Suprapubic skin (tissue), 3 donors: Measurements from ENCODE around the gene KRT85.

ENCODE experiments used
- EP300 ChIP-seq: sonication (generic); formaldehyde crosslinking; IDR thresholded peaks from one replicate; pipeline ENCODE4 v1.6.1; 2017; ENCODE audit warnings: antibody characterized with exemption
- TF ChIP-seq, protein P1 (sequence below), 2 donors: fragments of 200-600 bp in 1 of 2; fragments of 450-650 bp in 1 of 2; sonication (generic) in 1 of 2; IDR thresholded peaks; one replicate each; pipeline ENCODE4 v1.5.1; 2016 to 2019; ENCODE audit warnings: antibody characterized with exemption in 2 of 2, mild to moderate bottlenecking in 1 of 2, moderate library complexity in 1 of 2

DNA sequence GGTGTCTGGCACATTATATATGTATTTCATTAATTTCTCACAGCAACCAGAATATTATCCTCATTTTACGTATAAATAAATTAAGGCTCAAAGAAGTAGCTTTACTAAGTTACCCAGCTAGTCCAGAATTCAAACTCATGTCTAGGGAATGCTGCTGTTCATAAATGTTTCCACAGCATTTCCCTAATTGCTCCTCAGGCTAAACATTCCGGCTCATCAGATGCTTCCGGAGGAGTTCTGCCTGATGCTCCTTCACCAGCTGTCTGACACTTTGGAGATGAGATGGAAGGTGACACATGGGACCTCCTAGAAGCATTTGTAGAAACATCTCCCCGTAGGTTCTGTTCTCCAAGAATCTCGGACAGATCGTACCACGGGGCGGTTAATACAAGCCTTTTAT lies 12.1 kb downstream of the KRT85 start:
- TF ChIP-seq, protein P1, sequence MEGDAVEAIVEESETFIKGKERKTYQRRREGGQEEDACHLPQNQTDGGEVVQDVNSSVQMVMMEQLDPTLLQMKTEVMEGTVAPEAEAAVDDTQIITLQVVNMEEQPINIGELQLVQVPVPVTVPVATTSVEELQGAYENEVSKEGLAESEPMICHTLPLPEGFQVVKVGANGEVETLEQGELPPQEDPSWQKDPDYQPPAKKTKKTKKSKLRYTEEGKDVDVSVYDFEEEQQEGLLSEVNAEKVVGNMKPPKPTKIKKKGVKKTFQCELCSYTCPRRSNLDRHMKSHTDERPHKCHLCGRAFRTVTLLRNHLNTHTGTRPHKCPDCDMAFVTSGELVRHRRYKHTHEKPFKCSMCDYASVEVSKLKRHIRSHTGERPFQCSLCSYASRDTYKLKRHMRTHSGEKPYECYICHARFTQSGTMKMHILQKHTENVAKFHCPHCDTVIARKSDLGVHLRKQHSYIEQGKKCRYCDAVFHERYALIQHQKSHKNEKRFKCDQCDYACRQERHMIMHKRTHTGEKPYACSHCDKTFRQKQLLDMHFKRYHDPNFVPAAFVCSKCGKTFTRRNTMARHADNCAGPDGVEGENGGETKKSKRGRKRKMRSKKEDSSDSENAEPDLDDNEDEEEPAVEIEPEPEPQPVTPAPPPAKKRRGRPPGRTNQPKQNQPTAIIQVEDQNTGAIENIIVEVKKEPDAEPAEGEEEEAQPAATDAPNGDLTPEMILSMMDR (IDR thresholded peaks at IDR 0.05) = no peak
- no peak for TF ChIP-seq EP300
